HL-60/S4 (cell line): Measurements from ENCODE around the gene PORCN.

Experiments used
- in situ Hi-C: fragments of 300-500 bp; cut with MboI; formaldehyde crosslinking; loops from 2 replicates; pipeline ENCODE4 v1.14.3; 2022; ENCODE audit warnings: low sequenced_read_pairs

Gene PORCN

DNA sequence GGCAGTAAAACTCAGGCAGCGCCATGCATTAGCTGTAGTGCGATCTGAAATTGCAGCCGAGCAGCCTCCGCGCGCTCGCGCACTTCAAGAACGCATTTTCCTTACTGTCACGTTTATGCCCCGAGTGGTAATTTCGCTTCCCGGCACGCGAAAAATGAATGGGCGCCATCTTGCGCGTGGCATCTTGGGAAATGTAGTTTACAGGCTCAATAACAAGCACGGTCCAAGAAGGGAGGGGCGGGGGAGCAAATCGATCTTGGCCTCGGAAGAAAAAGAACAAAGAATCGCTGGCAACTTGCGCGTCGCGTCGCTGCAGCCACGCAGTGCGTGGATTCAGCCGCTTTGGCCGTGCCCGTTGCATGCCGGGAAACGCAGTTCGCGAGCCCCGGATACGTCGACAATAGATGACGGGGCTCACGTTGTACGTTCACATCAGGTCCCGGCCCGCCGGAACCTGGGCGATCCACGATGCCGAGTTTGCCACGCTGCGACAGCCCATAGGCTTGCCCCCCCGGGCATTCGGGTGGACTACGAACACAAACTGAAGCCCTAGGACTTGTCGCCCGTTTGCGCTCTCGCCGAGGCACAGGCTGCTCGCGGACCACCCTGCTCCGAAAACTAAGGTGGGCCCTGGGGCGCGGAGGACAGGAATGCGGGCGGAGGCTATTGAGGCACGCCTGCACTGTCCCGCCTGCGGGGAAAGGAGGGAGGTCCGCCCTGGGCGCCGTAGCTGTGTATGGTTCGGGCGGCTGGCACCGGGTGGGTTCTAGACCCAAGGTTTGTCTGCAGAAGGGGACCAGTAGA is 32.8 kb upstream of the PORCN start, which contains the start of gene FTSJ1:
Gene FTSJ1, plus strand, starts transcription at position 426 of the 804 bp plus-strand sequence. CDS start 1,849 bp downstream, outside the sequence.
- in situ Hi-C loops: loop anchor here (25.0 kb wide), 1 partner anchor 389 kb away; no protein-coding TSS in a partner anchor

DNA sequence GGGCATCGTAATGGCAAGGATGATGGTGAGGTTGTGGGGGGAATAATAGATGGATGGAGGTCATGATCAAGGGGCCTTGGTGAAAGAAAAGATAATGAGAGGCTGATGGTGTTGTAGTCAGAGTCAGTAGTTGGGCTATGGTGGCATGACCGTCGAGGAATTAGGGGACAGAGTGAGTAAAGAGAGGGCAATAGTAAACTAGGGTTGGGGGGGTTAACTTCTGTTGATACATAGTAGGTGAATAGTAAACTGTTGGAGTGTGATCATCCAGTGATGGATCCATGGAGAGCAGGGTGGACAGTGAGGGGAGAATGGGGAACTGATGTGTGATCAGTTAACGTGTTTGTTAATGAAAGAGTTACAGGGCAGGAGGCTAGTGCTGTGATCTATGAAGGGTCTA is 31.9 kb upstream of the PORCN start:
- in situ Hi-C loops: loop anchor here (25.0 kb wide), 1 partner anchor 390 kb away; no protein-coding TSS in a partner anchor

DNA sequence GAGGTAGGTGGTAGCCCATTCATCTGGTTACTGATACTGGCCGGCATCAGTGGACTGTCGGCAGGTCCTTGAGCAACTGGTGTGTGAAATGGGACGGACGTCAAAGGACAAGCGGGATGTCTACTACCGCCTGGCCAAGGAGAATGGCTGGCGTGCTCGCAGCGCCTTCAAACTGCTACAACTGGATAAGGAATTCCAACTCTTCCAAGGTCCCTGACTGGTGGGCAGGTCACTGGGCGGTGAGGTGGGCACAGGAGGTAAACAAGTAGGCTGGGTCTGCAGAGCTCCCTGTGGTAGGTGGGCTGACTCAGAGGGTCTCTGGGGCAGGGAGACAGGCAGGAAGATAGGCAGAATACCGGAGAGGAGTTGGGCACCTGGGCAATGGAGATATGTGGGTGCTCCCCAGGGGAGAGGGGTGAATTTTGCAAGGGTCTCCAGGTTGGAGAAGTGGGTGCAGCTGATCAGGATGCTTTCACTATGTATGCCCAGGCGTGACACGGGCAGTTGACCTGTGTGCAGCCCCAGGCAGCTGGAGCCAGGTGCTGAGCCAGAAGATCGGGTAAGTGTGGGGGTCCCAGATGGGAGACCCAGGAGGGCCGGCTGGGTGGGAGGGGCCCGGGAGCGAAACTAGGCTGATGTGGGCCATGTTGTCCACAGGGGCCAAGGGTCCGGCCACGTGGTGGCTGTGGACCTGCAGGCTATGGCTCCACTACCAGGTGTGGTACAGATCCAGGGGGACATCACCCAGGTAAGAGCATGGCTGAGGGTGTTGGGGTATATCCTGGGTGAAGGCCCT is 30.6 kb upstream of the PORCN start:
- in situ Hi-C loops: loop anchor here (25.0 kb wide), 1 partner anchor 391 kb away; no protein-coding TSS in a partner anchor

DNA sequence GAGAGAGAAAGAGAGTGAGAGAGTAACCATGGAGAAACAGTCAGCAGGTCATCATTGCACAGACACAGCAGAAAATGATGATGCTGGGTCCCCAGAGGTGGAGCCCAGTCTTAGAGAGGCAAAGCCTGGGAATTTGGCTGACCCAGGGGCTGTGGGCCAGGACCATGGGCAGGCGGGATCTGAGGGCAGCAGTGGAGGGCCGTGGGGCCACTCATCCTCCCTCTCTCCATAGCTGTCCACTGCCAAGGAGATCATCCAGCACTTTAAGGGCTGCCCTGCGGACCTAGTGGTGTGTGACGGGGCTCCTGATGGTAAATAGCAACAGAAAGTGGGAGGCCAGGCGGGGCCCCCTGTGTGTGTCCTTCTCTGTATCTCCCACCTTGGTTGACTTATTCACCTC is 30.0 kb upstream of the PORCN start:
- in situ Hi-C loops: loop anchor here (25.0 kb wide), 1 partner anchor 392 kb away; no protein-coding TSS in a partner anchor

DNA sequence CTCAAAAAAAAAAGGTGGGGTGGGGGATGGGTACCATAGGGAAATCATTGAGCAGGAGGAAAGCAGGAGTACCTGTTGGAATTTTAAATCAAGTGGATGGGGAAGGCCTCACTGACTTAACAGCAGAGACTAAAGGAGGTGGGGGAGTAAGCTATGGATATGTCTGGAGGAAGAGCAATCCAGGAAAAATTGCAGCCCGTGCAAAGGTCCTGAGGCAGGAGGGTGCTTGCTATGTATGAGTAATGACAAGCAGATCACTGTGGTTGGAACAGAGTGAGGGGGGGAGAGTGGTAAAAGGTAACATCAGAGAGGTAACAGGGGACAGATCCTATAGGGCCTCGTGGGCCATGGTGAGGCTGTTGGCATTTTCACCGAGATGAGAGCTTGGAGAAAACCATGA is 28.6 kb upstream of the PORCN start:
- in situ Hi-C loops: loop anchor here (25.0 kb wide), 1 partner anchor 393 kb away; no protein-coding TSS in a partner anchor

DNA sequence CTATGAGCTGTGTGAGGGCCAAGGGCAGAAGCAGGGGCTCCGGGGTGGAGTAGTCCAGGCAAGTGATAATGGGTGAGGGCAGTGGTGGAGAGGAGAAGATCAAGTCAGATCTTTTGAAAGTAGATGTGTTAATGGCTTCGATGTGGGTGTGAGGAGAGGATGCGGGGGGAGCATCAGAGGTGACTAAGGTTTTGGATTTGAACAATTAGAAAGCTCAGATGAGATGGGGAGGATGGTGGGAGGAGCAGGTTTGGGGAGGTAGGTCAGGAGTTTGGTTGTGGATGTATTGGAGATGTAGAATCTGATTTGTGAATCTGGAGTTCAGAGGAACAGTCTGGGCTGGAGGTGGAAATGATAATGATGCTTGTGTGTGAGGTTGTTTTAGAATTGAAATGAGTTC is 28.2 kb upstream of the PORCN start:
- in situ Hi-C loops: loop anchor here (25.0 kb wide), 1 partner anchor 393 kb away; no protein-coding TSS in a partner anchor

DNA sequence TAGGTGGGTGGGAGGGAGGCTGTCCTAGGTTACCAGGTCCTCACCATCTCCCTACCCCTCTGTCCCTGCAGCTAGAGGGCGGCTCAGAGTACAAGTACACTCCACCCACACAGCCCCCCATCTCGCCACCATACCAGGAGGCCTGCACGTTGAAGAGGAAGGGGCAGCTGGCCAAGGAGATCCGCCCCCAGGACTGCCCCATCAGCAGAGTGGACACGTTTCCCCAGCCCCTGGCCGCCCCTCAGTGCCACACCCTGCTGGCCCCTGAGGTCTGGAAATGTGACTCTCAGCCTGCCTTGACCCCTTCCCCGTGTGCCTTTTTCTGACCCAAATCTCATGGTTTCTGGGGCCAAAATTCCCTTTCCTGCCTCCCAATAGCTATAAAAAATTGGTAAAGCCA is 26.3 kb upstream of the PORCN start:
- in situ Hi-C loops: loop anchor here (25.0 kb wide), 1 partner anchor 395 kb away; no protein-coding TSS in a partner anchor

DNA sequence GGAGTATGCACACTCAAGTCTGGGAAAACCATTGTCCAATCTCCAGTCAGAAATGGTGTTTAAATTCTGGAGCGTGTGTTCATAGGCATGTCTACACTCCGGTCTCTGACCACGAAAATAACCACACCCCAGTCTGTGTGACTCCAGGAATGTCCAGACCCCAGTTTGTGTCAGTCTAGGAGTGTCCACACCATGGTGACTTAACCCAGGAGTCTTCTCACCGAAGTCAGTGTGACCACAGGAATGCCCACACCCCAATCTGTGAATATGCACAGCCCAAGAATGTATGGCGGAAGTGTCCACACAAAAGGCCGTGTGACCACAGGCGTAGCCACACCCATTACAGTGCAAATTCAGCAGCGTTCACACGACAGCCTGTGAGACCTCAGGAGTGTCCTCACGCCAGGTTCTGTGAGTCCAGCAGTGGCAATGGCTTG is 21.4 kb upstream of the PORCN start:
- in situ Hi-C loops: loop anchor here (25.0 kb wide), 1 partner anchor 400 kb away; no protein-coding TSS in a partner anchor

DNA sequence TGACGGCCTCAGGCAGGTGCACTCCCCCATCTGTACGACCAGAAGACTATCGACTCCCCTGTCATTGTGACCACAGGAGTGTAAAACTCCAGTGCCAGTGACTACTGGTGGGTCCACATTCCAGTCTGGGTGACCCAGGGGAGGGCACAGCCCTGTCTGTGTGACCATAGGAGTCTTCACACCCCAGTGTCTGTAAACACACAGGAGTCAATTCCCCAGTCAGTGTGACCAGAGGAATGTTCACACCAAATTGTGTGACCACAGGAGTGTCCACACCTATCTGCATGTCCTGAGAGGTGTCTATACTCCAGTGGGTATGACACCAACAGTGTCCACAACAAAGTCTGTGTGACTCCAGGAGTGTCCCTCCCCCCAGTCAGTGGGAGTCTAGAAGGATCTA is 20.8 kb upstream of the PORCN start:
- in situ Hi-C loops: loop anchor here (25.0 kb wide), 1 partner anchor 401 kb away; no protein-coding TSS in a partner anchor

DNA sequence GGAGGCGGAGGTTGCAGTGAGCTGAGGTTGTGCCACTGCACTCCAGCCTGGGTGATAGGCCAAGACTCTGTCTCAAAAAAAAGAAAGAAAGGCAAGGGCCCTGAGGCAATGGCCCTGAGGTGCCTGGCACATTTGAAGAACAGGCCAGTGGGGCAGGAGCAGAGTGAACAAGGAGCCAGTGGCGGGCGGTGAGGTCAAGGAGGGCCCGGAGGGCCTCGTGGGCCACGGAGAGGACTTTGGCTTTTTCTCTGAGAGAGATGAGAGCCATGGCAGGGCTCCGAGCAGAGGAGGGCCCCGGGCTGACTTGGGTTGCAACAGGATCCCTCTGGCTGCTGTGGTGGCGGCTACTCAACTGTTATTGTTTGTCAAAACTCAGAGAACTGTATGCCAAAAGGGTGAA is 19.5 kb upstream of the PORCN start:
- in situ Hi-C loops: loop anchor here (25.0 kb wide), 1 partner anchor 402 kb away; no protein-coding TSS in a partner anchor

DNA sequence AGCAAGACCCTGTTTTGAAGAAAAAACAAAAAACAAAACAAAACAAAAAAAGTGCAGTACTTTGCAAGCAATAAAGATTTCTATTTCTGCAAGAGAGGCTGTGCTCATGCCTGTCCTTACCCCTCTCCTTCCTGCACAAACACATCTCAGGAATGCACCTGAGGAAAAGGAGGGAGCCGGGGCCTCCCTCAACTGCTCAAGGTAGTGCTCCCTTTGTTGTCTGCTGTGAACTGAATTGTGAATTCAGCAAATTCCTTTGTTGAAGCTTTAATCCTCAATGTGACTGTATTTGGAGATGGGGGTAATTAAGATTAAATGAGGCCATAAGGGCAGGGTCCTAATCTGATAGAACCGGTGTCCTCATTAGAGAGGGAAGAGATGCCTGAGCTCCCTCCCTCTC is 18.9 kb upstream of the PORCN start:
- in situ Hi-C loops: loop anchor here (25.0 kb wide), 1 partner anchor 403 kb away; no protein-coding TSS in a partner anchor

DNA sequence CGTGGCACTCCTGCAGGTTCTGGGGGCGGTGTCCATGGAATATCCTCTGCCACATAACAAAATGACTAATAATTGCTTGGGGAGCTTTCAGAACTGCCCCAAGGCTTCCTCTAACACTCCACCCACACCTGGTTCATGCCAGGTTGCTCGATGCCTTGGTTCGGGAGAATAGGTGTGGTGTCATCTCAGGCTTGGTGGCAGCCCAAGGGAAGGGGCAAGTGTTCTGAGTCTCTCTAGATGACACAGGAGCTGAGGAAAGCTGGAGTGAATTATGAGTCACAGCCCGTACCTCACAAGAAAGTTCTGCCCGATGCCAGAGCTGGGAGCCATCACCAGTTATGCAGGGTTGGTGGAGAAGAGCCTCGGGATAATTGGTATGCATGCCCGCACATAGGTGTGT is 18.1 kb upstream of the PORCN start:
- in situ Hi-C loops: loop anchor here (25.0 kb wide), 1 partner anchor 403 kb away; no protein-coding TSS in a partner anchor

DNA sequence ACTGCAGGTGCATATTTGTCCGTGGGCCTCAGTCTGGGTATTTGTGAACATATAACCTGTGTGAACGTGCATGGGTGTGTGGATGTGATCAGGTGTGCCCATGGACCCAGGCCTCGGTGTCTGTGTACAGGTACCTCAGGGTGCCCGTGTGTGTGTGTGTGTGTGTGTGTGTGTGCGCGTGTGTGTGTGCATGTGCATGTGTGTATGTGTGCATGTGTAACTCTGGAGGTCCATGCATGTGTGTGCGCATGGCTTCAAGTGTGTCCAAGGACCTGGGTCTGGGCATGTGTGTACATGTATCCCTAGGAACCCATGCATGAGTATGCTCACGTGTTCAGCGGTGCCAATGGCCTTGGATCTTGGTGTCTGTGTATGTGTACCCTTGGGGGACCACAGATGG is 17.0 kb upstream of the PORCN start:
- in situ Hi-C loops: loop anchor here (25.0 kb wide), 1 partner anchor 405 kb away; no protein-coding TSS in a partner anchor

DNA sequence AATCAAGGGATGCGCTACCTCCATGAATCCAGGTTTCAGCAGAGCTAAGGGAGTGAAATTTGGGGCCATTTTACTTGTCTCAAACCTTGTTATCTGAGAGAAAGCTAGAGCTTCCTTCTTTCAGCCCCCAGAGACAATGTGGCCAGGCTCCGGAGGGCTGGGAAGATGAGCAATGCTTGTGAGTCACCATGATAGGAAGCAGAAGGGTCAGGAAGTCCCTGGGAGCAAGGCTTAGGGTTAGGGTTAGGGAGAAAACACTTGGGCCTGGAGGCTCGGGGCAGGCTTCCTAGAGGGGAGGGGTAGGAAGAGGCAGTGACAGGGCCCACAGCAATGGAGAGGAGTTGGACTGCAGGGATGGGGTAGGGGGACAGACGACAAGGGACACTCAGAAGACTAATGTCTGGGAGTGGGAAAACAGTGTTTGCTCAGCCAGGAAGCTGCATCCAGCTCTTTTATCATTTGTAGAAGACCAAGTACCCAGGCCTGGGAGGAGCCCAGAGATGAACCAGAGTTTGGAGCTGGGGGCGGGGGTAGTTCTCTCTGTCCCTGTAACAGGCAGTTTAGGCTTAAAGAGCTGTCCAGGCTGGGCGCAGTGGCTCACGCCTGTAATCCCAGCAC is 16.4 kb upstream of the PORCN start:
- in situ Hi-C loops: loop anchor here (25.0 kb wide), 1 partner anchor 405 kb away; no protein-coding TSS in a partner anchor

DNA sequence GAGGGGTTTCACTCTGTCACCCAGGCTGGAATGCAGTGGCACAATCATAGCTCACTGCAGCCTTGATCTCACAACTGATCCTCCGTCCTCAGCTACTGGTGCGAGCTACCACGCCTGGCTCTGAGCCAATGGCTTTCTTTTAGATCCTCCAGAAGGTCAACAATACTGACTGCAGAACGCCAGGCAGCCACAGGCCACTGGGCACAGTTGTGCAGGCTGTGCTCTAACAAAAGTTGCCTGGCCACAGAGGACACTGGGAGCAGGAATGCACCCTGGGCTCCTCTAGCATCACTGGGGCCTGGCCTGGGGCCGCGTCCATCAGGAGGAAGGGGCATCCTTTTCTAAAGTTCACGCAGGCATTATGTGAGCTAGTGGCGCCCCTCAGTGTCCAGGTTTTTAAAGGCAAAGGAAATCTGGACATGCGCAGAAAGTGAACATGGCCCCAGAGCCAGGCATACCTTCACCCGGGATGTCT is 14.9 kb upstream of the PORCN start:
- in situ Hi-C loops: loop anchor here (25.0 kb wide), 1 partner anchor 407 kb away; no protein-coding TSS in a partner anchor

DNA sequence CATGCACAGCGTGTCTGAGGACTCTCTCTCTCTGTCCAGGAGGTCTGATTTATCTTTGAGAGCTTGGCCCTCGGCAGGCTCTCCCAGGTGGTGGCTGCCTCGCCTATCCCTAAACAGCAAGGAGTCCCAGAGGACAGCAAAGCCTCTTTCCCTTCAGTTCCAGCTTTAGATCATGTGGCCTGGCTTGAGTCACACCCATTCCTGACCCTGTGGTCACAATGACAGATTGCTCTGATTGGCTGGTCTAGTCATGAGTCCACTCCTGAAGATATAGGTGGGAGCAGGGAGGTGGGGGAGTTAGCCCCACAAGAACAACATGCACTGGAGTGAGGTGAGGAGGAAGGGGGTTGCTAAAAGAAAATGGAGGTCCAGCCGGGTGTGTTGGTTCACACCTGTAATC is 12.1 kb upstream of the PORCN start:
- in situ Hi-C loops: loop anchor here (25.0 kb wide), 1 partner anchor 409 kb away; no protein-coding TSS in a partner anchor

DNA sequence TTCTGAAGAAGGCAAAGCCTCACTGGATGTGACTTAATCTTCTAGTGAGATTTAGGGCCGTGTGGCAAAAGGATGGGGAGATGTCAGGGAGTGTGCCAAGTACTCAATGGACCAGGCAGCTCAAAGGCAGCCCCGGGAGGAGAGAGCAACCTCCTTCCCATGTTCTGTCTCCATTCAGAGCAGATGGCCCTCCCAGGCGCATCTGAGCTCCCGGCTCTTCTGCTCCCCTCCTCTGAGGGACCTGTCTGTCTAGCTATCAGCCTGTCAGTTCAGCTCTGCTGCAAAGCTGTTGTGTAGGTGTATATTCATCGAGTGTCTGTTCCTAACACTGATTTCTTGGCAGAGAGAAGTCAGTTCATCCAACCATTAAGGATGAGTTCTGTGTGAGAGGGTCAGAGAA is 10.9 kb upstream of the PORCN start:
- in situ Hi-C loops: loop anchor here (25.0 kb wide), 1 partner anchor 411 kb away; no protein-coding TSS in a partner anchor

DNA sequence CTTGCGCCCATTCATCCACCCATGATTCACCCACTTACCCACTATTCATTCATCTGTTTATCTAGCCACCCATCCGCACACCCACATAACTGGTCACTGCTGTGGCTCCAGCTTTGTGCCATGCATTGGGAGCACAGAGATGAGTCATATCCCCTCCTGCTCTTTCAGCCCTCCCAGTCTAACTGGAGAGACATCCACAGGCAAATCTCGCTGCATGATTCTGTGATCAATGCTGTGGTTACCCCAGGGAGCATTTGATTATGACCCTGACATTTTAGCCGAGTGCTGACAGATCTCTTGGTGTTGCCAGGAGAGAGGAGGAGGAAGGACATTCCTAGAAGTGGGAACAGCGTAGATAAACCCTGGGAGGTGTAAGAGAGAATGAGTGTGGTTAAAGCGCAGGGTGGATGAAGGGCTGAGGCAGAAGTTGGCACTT is 10.4 kb upstream of the PORCN start:
- in situ Hi-C loops: loop anchor here (25.0 kb wide), 1 partner anchor 411 kb away; no protein-coding TSS in a partner anchor

DNA sequence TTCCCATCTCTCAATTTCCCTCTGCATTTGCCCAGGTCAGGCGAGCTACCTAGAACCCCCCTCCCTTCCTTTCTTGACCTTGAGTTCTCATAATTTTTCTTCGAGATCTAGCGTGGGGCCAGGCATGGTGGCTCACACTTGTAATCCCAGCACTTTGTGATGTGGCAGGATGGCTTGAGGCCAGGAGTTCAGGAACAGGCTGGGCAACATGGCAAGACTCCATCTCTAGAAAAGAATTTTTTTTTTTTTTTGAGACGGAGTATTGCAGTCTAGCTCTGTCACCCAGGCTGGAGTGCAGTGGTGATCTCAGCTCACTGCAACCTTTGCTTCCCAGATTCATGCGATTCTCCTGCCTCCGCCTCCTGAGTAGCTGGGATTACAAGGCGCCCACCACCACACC is 4.5 kb upstream of the PORCN start:
- in situ Hi-C loops: no loop called here

DNA sequence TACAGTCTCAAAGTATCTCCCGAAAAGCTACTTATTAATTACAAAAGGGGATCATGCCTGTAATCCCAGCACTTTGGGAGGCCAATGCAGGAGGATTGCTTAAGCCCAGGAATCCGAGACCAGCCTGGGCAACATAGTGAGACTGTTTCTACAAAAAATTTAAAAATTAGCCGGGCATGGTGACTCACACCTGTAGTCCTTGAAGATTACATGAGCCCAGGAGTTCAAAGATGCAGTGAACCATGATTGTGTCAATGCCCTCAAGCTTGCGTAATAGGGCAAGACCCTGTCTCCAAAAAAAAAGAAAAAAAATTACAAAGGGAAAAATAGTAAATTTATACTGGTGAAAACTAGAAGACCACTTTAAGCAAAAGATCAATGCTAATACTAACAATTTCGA is 3.3 kb upstream of the PORCN start:
- in situ Hi-C loops: no loop called here
